Measurements from ENCODE around the gene IL20RA. TPM values are rescaled to one million over a fixed set of nuclear protein-coding genes. Genes with fewer than 3 reads are reported as not detected.

Gene IL20RA
- total and polyA plus RNA-seq, 2 of the 8 experiments (the other 6 are each of a cell fraction or from before 2014, with no cell fraction given), result 1.3 to 1.7 TPM

GRCh38 chr6:136979206-136979605 is 65.6 kb downstream of the IL20RA start (continued):
- TF ChIP-seq KDM5A (IDR thresholded peaks at IDR 0.05; ENCODE audit: low read length), result no peak
- no peak for TF ChIP-seq TCF12 (IDR thresholded peaks at IDR 0.05; ENCODE audit: low read depth, low read length)
- TF ChIP-seq SP2 (IDR thresholded peaks at IDR 0.05; ENCODE audit: low read length), result no peak
